Measurements from ENCODE around the gene GABBR2.
A peak's percentile ranks its signal among the peaks of the same experiment; 100 is the strongest.
"Not testable (repeated sequence)": the region's sequence is repeated elsewhere in the genome, so short reads cannot be mapped to it uniquely, and the experiment has no call there.

The GABBR2 gene

GRCh38 chr9:98516205-98516896, 192.4 kb downstream of the GABBR2 start:
- DNase-seq (ENCODE audit: low read depth in 2 of 2), result no peak

GRCh38 chr9:98515506-98516204, 193.1 kb downstream of the GABBR2 start:
- no peak for DNase-seq (ENCODE audit: low read depth in 2 of 2)

DNA sequence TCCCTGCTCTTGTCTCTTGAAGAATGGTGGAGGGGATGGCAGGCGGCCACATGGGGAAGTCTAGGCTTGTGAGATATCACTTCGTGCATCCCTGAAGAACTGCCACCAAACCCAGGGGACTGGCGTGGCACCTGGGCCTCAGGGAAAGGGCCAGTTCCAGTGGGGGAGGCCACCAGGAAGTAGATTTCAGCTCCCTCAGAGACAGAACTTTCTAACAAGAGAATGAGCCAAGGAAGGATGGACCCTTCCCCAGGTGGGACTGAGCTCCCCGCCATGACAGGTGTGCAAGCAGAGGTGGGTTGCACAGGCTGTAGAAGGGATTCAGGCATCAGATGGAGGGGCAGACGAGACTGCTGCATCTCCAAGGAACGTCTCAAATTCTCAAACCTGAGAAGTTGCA, 193.9 kb downstream of the GABBR2 start:
- DNase-seq (ENCODE audit: low read depth in 2 of 2), result no peak

DNA sequence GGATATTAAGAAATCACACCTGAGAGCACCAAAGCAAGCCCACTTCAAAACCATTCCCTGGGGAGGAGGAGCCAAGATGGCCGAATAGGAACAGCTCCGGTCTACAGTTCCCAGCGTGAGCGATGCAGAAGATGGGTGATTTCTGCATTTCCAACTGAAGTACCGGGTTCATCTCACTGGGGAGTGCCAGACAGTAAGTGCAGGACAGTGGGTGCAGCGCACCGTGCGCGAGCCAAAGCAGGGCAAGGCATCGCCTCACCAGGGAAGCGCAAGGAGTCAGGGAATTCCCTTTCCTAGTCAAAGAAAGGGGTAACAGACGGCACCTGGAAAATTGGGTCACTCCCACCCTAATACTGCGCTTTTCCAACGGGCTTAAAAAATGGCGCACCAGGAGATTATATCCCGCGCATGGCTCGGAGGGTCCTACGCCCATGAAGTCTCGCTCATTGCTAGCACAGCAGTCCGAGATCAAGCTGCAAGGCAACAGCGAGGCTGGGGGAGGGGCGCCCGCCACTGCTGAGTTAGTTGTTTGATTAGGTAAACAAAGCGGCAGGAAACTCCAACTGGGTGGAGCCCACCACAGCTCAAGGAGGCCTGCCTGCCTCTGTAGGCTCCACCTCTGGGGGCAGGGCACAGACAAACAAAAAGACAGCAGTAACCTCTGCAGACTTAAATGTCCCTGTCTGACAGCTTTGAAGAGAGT, 200.4 kb downstream of the GABBR2 start:
- DNase-seq (ENCODE audit: low read depth in 2 of 2), result not testable (repeated sequence)

GRCh38 chr9:98506422-98507054, 202.2 kb downstream of the GABBR2 start:
- DNase-seq (ENCODE audit: low read depth in 2 of 2), result no peak

- DNase-seq (ENCODE audit: low read depth in 2 of 2), result no peak
Measured at GRCh38 chr9:98504298-98505282, 204.1 kb downstream of the GABBR2 start.

DNA sequence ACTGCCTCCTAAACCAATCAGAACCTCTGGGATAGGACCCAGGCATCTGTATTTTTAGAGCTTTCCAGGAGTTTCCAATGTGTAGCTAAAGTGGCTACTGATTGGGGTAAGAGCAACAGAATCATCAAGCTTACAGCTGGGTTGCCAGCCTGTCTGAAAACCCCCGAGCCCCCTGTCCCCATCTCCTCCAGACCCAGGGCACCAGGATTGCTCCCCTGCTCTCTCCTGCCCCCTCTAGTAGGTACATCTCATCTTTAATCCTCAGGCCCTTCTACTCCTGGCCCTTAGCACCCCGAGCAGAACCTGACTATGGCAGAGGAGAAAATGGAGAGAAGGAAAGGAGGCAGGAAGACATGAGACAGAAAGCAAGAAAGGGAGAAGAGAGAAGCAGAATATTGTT, 204.9 kb downstream of the GABBR2 start:
- no peak for DNase-seq (ENCODE audit: low read depth in 2 of 2)

- DNase-seq (ENCODE audit: low read depth in 2 of 2), result no peak
Measured at GRCh38 chr9:98502976-98503325, 205.8 kb downstream of the GABBR2 start.

GRCh38 chr9:98502311-98502975, 206.3 kb downstream of the GABBR2 start:
- DNase-seq (ENCODE audit: low read depth in 2 of 2), result no peak

GRCh38 chr9:98501819-98502218, 206.9 kb downstream of the GABBR2 start:
- no peak for DNase-seq (ENCODE audit: low read depth in 2 of 2)

GRCh38 chr9:98501259-98501658, 207.5 kb downstream of the GABBR2 start:
- not testable (repeated sequence) for DNase-seq (ENCODE audit: low read depth in 2 of 2)

GRCh38 chr9:98500337-98500919, 208.3 kb downstream of the GABBR2 start:
- no peak for DNase-seq (ENCODE audit: low read depth in 2 of 2)

DNA sequence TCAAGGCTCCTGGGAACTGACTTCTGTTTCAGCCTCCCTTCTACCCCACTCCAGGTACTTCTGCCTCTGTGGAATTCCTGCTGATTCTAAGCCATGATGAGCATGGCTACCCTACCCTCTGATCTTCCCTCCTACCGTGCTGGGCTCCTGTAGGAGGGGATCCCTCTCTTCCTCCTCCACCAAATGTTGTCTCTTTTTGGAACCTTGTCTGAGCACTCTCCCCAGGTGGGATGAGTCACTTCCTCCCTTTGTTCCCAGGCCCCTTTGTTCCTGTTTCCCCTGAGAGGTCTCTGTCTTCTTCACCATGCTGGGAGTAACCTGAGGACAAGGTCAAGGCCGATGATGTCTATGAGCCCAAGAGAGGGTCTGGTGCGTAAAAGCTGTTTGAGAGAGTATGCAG, 213.2 kb downstream of the GABBR2 start:
- DNase-seq (ENCODE audit: low read depth in 2 of 2), result no peak

DNA sequence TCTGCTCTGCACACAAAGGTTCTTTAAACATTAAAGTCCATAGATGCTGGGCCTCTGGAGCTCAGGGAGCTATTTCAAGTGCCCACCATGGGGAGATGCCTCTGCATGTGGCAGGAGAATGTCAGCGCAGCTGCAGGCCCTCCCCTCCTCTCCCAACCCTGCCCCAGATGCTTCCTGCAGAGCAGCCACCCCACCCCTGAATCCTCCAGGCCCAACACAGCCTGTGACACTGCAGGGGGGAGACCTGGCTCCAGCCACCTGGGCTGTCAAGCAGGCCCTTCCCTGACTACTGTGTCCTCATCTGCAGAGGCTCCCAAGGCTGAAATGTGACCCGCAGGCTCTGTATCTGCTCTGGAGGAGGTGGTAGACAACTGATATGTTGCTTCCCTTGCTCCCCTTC, 213.9 kb downstream of the GABBR2 start:
- no peak for DNase-seq (ENCODE audit: low read depth in 2 of 2)

GRCh38 chr9:98491828-98492227, 216.9 kb downstream of the GABBR2 start:
- DNase-seq (ENCODE audit: low read depth in 2 of 2), result peak in 1 of 2 experiments; percentile 32

DNA sequence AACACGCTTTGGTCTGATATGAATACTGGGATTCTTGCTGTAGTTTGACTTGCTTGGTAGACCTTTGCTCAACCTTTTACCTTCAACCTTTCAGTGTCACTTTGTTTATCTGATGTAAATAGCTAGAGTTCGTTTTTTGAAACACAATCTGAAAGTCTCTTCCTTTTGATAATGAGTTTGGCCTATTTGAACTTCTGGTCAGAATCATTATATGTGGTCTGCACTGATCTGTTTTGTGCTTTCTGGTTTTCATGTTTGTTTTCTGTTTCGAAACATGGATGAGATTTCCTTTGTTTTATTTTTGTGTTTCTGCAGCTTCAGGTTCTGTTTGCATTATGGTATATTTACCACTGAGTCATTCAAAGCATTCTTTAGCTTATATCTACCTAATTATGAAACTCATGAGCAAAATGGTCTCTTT, 217.5 kb downstream of the GABBR2 start:
- no peak for DNase-seq (ENCODE audit: low read depth in 2 of 2)

DNA sequence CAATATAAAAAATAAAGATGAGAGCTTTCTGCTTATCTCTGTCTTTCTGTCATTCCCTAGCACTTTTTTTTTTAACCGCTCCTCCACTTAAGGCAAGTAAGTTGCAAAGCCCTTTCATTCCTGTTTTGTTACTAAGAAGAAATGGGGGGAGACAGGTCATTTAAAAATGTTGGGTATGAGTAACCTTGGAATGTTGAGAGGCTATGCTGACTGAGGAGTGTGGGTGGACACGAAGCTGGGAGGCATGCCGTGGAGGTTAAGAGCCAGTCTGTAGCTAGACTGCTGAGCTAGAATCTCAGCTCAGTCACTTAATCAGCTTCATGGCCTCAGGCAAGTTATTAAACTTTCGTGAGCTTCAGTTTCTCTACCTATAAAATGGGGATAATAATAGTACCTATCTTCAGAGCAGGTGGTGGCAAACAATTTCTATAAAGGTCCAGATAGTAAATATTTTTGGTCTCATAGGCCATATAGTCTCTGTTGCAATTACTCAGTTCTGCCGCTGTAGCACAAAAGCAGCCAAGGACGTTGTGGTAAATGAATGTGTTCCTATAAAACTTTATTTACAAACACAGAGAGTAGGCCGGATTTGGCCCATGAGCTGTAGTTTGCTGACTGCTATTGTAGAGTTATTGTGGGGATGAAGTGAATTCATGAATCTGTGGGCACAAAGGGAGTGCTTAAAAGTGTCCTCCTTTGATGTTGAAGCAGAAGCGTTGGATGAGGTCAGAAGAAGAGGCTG, 220.0 kb downstream of the GABBR2 start:
- DNase-seq (ENCODE audit: low read depth in 2 of 2), result peak; percentile 85

DNA sequence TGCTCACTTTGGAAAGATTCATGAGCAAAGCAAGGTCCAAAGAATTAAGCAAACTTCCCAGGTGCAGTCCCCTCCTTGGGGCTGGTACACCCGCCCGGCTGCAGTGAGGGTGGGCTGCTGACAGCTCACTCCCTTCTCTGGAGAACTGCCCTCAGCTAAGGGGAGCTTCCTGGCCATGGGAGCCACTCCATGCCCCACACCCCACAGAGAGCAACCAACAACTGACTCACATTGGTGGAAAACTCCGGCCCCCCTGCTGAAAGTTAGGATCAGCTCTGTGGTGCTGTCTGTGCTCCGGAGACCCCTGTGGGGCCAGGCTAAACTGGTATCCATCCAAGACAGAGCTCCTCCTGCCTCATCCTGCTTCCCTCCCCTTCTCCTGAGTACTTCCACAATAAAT, 223.0 kb downstream of the GABBR2 start:
- no peak for DNase-seq (ENCODE audit: low read depth in 2 of 2)

- no peak for DNase-seq (ENCODE audit: low read depth in 2 of 2)
Measured at GRCh38 chr9:98484162-98484561, 224.6 kb downstream of the GABBR2 start.

GRCh38 chr9:98482226-98482625, 226.5 kb downstream of the GABBR2 start:
- DNase-seq (ENCODE audit: low read depth in 2 of 2), result peak; percentile 66 to 67

Measured in fibroblast of skin of left quadriceps (primary cell).